Uterus (tissue), 4 donors: Measurements from ENCODE around the gene GATAD2A. TPM values are rescaled to one million over a fixed set of nuclear protein-coding genes. Genes with fewer than 3 reads are reported as not detected.
"Not testable (repeated sequence)": the region's sequence is repeated elsewhere in the genome, so short reads cannot be mapped to it uniquely, and the experiment has no call there.

ENCODE experiments used
- DNase-seq, 2 donors: peaks; one replicate each; pipeline ENCODE4 v3.0.0-alpha.2; 2019 to 2020
- H3K27ac ChIP-seq, 2 donors: fragments of 200-600 bp; sonication (generic); 1 replicate in 1 of 2; 2 replicates in 1 of 2; pipeline ENCODE4 v1.5.1; 2016 to 2018
- H3K27me3 ChIP-seq, 2 donors: fragments of 200-600 bp; sonication (generic); one replicate each; pipeline ENCODE4 v1.5.1; 2018 to 2019; ENCODE audit warnings: control low read depth in 1 of 2
- H3K36me3 ChIP-seq, 2 donors: fragments of 200-600 bp; sonication (generic); one replicate each; pipeline ENCODE4 v1.5.1; 2019; ENCODE audit warnings: control low read depth in 1 of 2
- H3K4me1 ChIP-seq, 2 donors: fragments of 200-600 bp; sonication (generic); one replicate each; pipeline ENCODE4 v1.5.1; 2018 to 2019; ENCODE audit warnings: control low read depth in 1 of 2
- H3K4me3 ChIP-seq, 2 donors: fragments of 200-600 bp; sonication (generic); 1 replicate in 1 of 2; 2 replicates in 1 of 2; pipeline ENCODE4 v1.5.1; 2018 to 2019; ENCODE audit warnings: mild to moderate bottlenecking in 1 of 2
- H3K9me3 ChIP-seq, 2 donors: fragments of 200-600 bp; sonication (generic); one replicate each; pipeline ENCODE4 v1.5.1; 2019; ENCODE audit warnings: control low read depth in 1 of 2
- CTCF ChIP-seq, 4 experiments: fragments of 200-600 bp in 2 of 4; fragments of 450-650 bp in 2 of 4; sonication (generic) in 2 of 4; IDR thresholded peaks; one replicate each; pipeline ENCODE4 v1.5.1; 2016 to 2019; ENCODE audit warnings: antibody characterized with exemption in 4 of 4, mild to moderate bottlenecking in 2 of 4, moderate library complexity in 1 of 4
- POLR2A ChIP-seq, 2 donors: fragments of 450-650 bp; IDR thresholded peaks; one replicate each; pipeline ENCODE4 v1.6.1; 2016; ENCODE audit warnings: antibody characterized with exemption in 2 of 2, mild to moderate bottlenecking in 1 of 2, moderate library complexity in 1 of 2
- intact Hi-C: fragments of 100-400 bp; cut with DNase I; formaldehyde crosslinking; loops from one replicate; pipeline ENCODE4 v1.15.1; 2023; ENCODE audit warnings: low total_unique reads
- total RNA-seq, 4 donors: library from RNA; depleted of rRNA in 3 of 4; stranded (reverse); fragments of >200 nt in 3 of 4; gene quantifications; one replicate each; pipeline versions ENCODE4 v1.1.0 to v1.2.4, GENCODE V29; 2014 to 2023
- donor health status: DM: yes; HTN: yes; CAD: no.

The GATAD2A gene
- total RNA-seq, 4 donors from 2014 or later = 9.7 to 65.1 (median 22.3) TPM

- H3K36me3 ChIP-seq = no peaks in the 10 kb centered on the region
- DNase-seq = no peak
- no peaks in the 10 kb centered on the region for H3K27me3 ChIP-seq
- H3K9me3 ChIP-seq = no peaks in the 10 kb centered on the region
- H3K27ac ChIP-seq = no peak overlapping the region
- intact Hi-C loops = no loop called here
- no peak overlapping the region for H3K4me3 ChIP-seq
- TF ChIP-seq CTCF (IDR thresholded peaks at IDR 0.05) = no peak
- no peak for TF ChIP-seq POLR2A (IDR thresholded peaks at IDR 0.05)
- H3K4me1 ChIP-seq = no peaks in the 10 kb centered on the region
Observed at GRCh38 chr19:19448238-19448544, 42.7 kb downstream of the GATAD2A start.

GRCh38 chr19:19451429-19452242 is 46.2 kb downstream of the GATAD2A start:
- no peak overlapping the region for H3K4me3 ChIP-seq
- no peak overlapping the region for H3K27ac ChIP-seq
- no peaks in the 10 kb centered on the region for H3K9me3 ChIP-seq
- no peaks in the 10 kb centered on the region for H3K4me1 ChIP-seq
- intact Hi-C loops = no loop called here
- no peaks in the 10 kb centered on the region for H3K36me3 ChIP-seq
- H3K27me3 ChIP-seq = no peaks in the 10 kb centered on the region
- TF ChIP-seq CTCF (IDR thresholded peaks at IDR 0.05) = no peak
- no peak for TF ChIP-seq POLR2A (IDR thresholded peaks at IDR 0.05)
- no peak for DNase-seq

- Histone ChIP-seq H3K4me3 (no peak overlapping the region), H3K36me3 (no peaks in the 10 kb centered on the region), H3K27me3 (no peaks in the 10 kb centered on the region), H3K9me3 (no peaks in the 10 kb centered on the region), H3K4me1 (no peaks in the 10 kb centered on the region), H3K27ac (no peak overlapping the region)
- no peak for DNase-seq
- TF ChIP-seq POLR2A (IDR thresholded peaks at IDR 0.05) (no peak), CTCF (IDR thresholded peaks at IDR 0.05) (no peak)
- intact Hi-C loops = no loop called here
Observed at GRCh38 chr19:19452243-19453124, 47.0 kb downstream of the GATAD2A start.

- H3K4me1 ChIP-seq = no peaks in the 10 kb centered on the region
- TF ChIP-seq CTCF (IDR thresholded peaks at IDR 0.05) (no peak), POLR2A (IDR thresholded peaks at IDR 0.05) (no peak)
- H3K36me3 ChIP-seq = no peaks in the 10 kb centered on the region
- intact Hi-C loops = no loop called here
- H3K4me3 ChIP-seq = no peak overlapping the region
- no peaks in the 10 kb centered on the region for H3K9me3 ChIP-seq
- no peaks in the 10 kb centered on the region for H3K27me3 ChIP-seq
- DNase-seq = no peak
- no peak overlapping the region for H3K27ac ChIP-seq
Observed at GRCh38 chr19:19453125-19453454, 47.6 kb downstream of the GATAD2A start.

GRCh38 chr19:19455166-19455919 is 49.9 kb downstream of the GATAD2A start:
- intact Hi-C loops, H3K4me3 ChIP-seq, DNase-seq, H3K4me1 ChIP-seq, H3K9me3 ChIP-seq, H3K36me3 ChIP-seq, H3K27ac ChIP-seq, H3K27me3 ChIP-seq: not testable (repeated sequence)
